Uterus (tissue), 2 donors: ENCODE data around the gene BCL2L14.

Experiments used
- CTCF ChIP-seq, 4 experiments: fragments of 200-600 bp in 2 of 4; fragments of 450-650 bp in 2 of 4; sonication (generic) in 2 of 4; IDR thresholded peaks; one replicate each; pipeline ENCODE4 v1.5.1; 2016 to 2019; ENCODE audit warnings: antibody characterized with exemption in 4 of 4, mild to moderate bottlenecking in 2 of 4, moderate library complexity in 1 of 4
- POLR2A ChIP-seq, 2 donors: fragments of 450-650 bp; IDR thresholded peaks; one replicate each; pipeline ENCODE4 v1.6.1; 2016; ENCODE audit warnings: antibody characterized with exemption in 2 of 2, mild to moderate bottlenecking in 1 of 2, moderate library complexity in 1 of 2

GRCh38 chr12:12133259-12133658, 62.5 kb downstream of the BCL2L14 start:
- TF ChIP-seq CTCF (IDR thresholded peaks at IDR 0.05) = no peak
- no peak for TF ChIP-seq POLR2A (IDR thresholded peaks at IDR 0.05)
